ENCODE data around the gene UBL7.
"Not testable (repeated sequence)": the region's sequence is repeated elsewhere in the genome, so short reads cannot be mapped to it uniquely, and the experiment has no call there.

The UBL7 gene

GRCh38 chr15:74460871-74461846 lies at the start of gene UBL7:
TSS of gene UBL7 (minus strand) at chr15:74461160. CDS start at chr15:74458867, 2,293 bp downstream.
- DNase-seq = peak; percentile 90

GRCh38 chr15:74506515-74506840 lies 45.5 kb upstream of the UBL7 start:
- DNase-seq = no peak

GRCh38 chr15:74505837-74506514 lies 45.0 kb upstream of the UBL7 start:
- DNase-seq = no peak

GRCh38 chr15:74504836-74505235 lies 43.9 kb upstream of the UBL7 start:
- DNase-seq = no peak

- no peak for DNase-seq
Observed at GRCh38 chr15:74504418-74504817, 43.5 kb upstream of the UBL7 start.

GRCh38 chr15:74502301-74502700 lies 41.3 kb upstream of the UBL7 start:
- no peak for DNase-seq

- no peak for DNase-seq
Observed at GRCh38 chr15:74500401-74500800, 39.4 kb upstream of the UBL7 start.

- DNase-seq = no peak
Observed at GRCh38 chr15:74499366-74499765, 38.4 kb upstream of the UBL7 start.

- DNase-seq = peak; percentile 74
Observed at GRCh38 chr15:74497584-74497983, 36.6 kb upstream of the UBL7 start.

- DNase-seq = no peak
Observed at GRCh38 chr15:74496648-74497047, 35.7 kb upstream of the UBL7 start.

GRCh38 chr15:74490339-74490689 lies 29.4 kb upstream of the UBL7 start:
- no peak for DNase-seq

GRCh38 chr15:74489518-74490338 lies 28.8 kb upstream of the UBL7 start:
- DNase-seq = peak; percentile 60

- DNase-seq = no peak
Observed at GRCh38 chr15:74488776-74489175, 27.8 kb upstream of the UBL7 start.

- no peak for DNase-seq
Observed at GRCh38 chr15:74482661-74483060, 21.7 kb upstream of the UBL7 start.

GRCh38 chr15:74480364-74480763 lies 19.4 kb upstream of the UBL7 start:
- DNase-seq = not testable (repeated sequence)

- DNase-seq = not testable (repeated sequence)
Observed at GRCh38 chr15:74471621-74472020, 10.7 kb upstream of the UBL7 start.

- no peak for DNase-seq
Observed at GRCh38 chr15:74470631-74471395, 9.9 kb upstream of the UBL7 start.

GRCh38 chr15:74468341-74469032 lies 7.5 kb upstream of the UBL7 start:
- no peak for DNase-seq

- DNase-seq = no peak
Observed at GRCh38 chr15:74466570-74466969, 5.6 kb upstream of the UBL7 start.

- DNase-seq = no peak
Observed at GRCh38 chr15:74464897-74465296, 3.9 kb upstream of the UBL7 start.

- no peak for DNase-seq
Observed at GRCh38 chr15:74464216-74464615, 3.3 kb upstream of the UBL7 start.

GRCh38 chr15:74463634-74464033 lies 2.7 kb upstream of the UBL7 start:
- no peak for DNase-seq

Data from NCI-H1694 treated with DMSO at 0.1 percent for 48 hours (cell line).